Liver (tissue), 9 donors: ENCODE results near the gene FAM117A. TPM values are rescaled to one million over a fixed set of nuclear protein-coding genes. Genes with fewer than 3 reads are reported as not detected.

ENCODE experiments used
- DNase-seq: peaks from one replicate; pipeline ENCODE4 v3.0.0-alpha.2; 2017; ENCODE audit warnings: low spot score
- H3K27ac ChIP-seq, 2 donors: one replicate each; pipeline ENCODE4 v1.7.0; 2013; ENCODE audit warnings: inconsistent platforms in 2 of 2, low read length in 2 of 2, control low read depth in 1 of 2, low read depth in 1 of 2, mild to moderate bottlenecking in 1 of 2
- H3K27me3 ChIP-seq, 4 donors: one replicate each; pipeline versions ENCODE4 v1.6.1 to v1.7.0; 2013; ENCODE audit warnings: low read length in 3 of 4, inconsistent platforms in 1 of 4, mild to moderate bottlenecking in 1 of 4, moderate library complexity in 1 of 4; ENCODE audit not compliant: control insufficient read depth in 4 of 4, insufficient read depth in 4 of 4
- H3K36me3 ChIP-seq, 4 donors: one replicate each; pipeline versions ENCODE4 v1.6.1 to v1.7.0; 2013; ENCODE audit warnings: low read length in 3 of 4, mild to moderate bottlenecking in 3 of 4, low read depth in 1 of 4, moderate library complexity in 1 of 4; ENCODE audit not compliant: control insufficient read depth in 4 of 4, insufficient read depth in 3 of 4
- H3K4me1 ChIP-seq, 4 donors: one replicate each; pipeline versions ENCODE4 v1.6.1 to v1.7.0; 2013; ENCODE audit warnings: low read length in 3 of 4, mild to moderate bottlenecking in 3 of 4, moderate library complexity in 1 of 4; ENCODE audit not compliant: control insufficient read depth in 4 of 4, insufficient read depth in 4 of 4
- H3K4me3 ChIP-seq, 3 donors: one replicate each; pipeline versions ENCODE4 v1.6.1 to v1.7.0; 2013; ENCODE audit warnings: low read length in 3 of 3, control low read depth in 1 of 3, low read depth in 1 of 3, mild to moderate bottlenecking in 1 of 3
- H3K9ac ChIP-seq, 2 donors: one replicate each; pipeline ENCODE4 v1.7.0; 2013; ENCODE audit warnings: low read length in 2 of 2, mild to moderate bottlenecking in 2 of 2, moderate library complexity in 2 of 2, control low read depth in 1 of 2, low read depth in 1 of 2
- H3K9me3 ChIP-seq, 4 donors: one replicate each; pipeline versions ENCODE4 v1.6.1 to v1.7.0; 2013; ENCODE audit warnings: low read length in 3 of 4; ENCODE audit not compliant: control insufficient read depth in 4 of 4
- CTCF ChIP-seq: fragments of 150-350 bp; IDR thresholded peaks from 2 replicates; pipeline ENCODE4 v1.5.1; 2017; ENCODE audit warnings: improper control_type of control experiment, low read depth, low read length; ENCODE audit not compliant: missing input control
- EGR1 ChIP-seq, 2 donors: IDR thresholded peaks; 2 replicates each; pipeline ENCODE4 v1.6.1; 2016 to 2018; ENCODE audit warnings: antibody characterized with exemption in 2 of 2, low read depth in 2 of 2
- FOXA1 ChIP-seq: IDR thresholded peaks from 2 replicates; pipeline ENCODE4 v1.6.1; 2016; ENCODE audit warnings: antibody characterized with exemption
- FOXA2 ChIP-seq: IDR thresholded peaks from 2 replicates; pipeline ENCODE4 v1.6.1; 2016; ENCODE audit warnings: antibody characterized with exemption
- GABPA ChIP-seq, 2 donors: IDR thresholded peaks in 1 of 2; conservative IDR thresholded peaks in 1 of 2; 2 replicates each; pipeline ENCODE4 v1.6.1; 2016; ENCODE audit warnings: antibody characterized with exemption in 2 of 2, mild to moderate bottlenecking in 1 of 2, moderate library complexity in 1 of 2
- HNF4A ChIP-seq, 2 donors: conservative IDR thresholded peaks; 2 replicates each; pipeline ENCODE4 v1.6.1; 2016; ENCODE audit warnings: antibody characterized with exemption in 2 of 2, mild to moderate bottlenecking in 2 of 2
- HNF4G ChIP-seq: IDR thresholded peaks from 2 replicates; pipeline ENCODE4 v1.6.1; 2016; ENCODE audit warnings: antibody characterized with exemption
- JUND ChIP-seq, 2 donors: IDR thresholded peaks; 2 replicates each; pipeline ENCODE4 v1.6.1; 2016; ENCODE audit warnings: antibody characterized with exemption in 2 of 2
- MAX ChIP-seq: IDR thresholded peaks from 2 replicates; pipeline ENCODE4 v1.6.1; 2016; ENCODE audit warnings: antibody characterized with exemption
- NR2F2 ChIP-seq: IDR thresholded peaks from 2 replicates; pipeline ENCODE4 v1.6.1; 2016; ENCODE audit warnings: antibody characterized with exemption
- RAD21 ChIP-seq, 2 donors: IDR thresholded peaks; 2 replicates each; pipeline ENCODE4 v1.6.1; 2016; ENCODE audit warnings: antibody characterized with exemption in 2 of 2, mild to moderate bottlenecking in 2 of 2
- REST ChIP-seq: IDR thresholded peaks from 2 replicates; pipeline ENCODE4 v1.6.1; 2016; ENCODE audit warnings: antibody characterized with exemption, mild to moderate bottlenecking
- RXRA ChIP-seq, 2 donors: IDR thresholded peaks; 2 replicates each; pipeline ENCODE4 v1.6.1; 2017 to 2018; ENCODE audit warnings: antibody characterized with exemption in 2 of 2, mild to moderate bottlenecking in 1 of 2
- SP1 ChIP-seq: IDR thresholded peaks from 2 replicates; pipeline ENCODE4 v1.6.1; 2018; ENCODE audit warnings: antibody characterized with exemption, mild to moderate bottlenecking
- TAF1 ChIP-seq: conservative IDR thresholded peaks from 2 replicates; pipeline ENCODE4 v1.6.1; 2016; ENCODE audit warnings: antibody characterized with exemption, mild to moderate bottlenecking
- YY1 ChIP-seq: IDR thresholded peaks from 2 replicates; pipeline ENCODE4 v1.6.1; 2016; ENCODE audit warnings: antibody characterized with exemption, mild to moderate bottlenecking
- ZBTB33 ChIP-seq: IDR thresholded peaks from 2 replicates; pipeline ENCODE4 v1.6.1; 2016; ENCODE audit warnings: antibody characterized with exemption
- WGBS: extraction: QIAGEN DNeasy Blood & Tissue Kit; methylation state at CpG from one replicate; pipeline ENCODE4 v1.1.7; 2013; 5-methylcytosine and 5-hydroxymethylcytosine counted together
- polyA plus RNA-seq, 2 donors: library from polyadenylated mRNA; stranded (reverse) in 1 of 2; unstranded in 1 of 2; fragments of 200-250 nt in 1 of 2; fragments of >200 nt in 1 of 2; fragmentation: Nextera tagmentation in 1 of 2; extraction: Ambion mirVana in 1 of 2; gene quantifications; one replicate each; pipeline versions ENCODE4 v1.2.1 to v1.2.3, GENCODE V29; 2013 to 2015
- total RNA-seq, 2 donors: library from RNA; depleted of rRNA; stranded (reverse); fragments of >200 nt; gene quantifications; one replicate each; pipeline ENCODE4 v1.2.3, GENCODE V29; 2014
- donor health status: healthy.
- donor health status: healthy.
- donor health status: healthy.
- donor health status: healthy.
- donor health status: healthy.

Gene FAM117A
- total and polyA plus RNA-seq, 4 donors: 4.5 to 39.3 (median 5.5) TPM

GRCh38 chr17:49722066-49722465, 41.9 kb downstream of the FAM117A start:
- no peaks in the 10 kb centered on the region for H3K27me3 ChIP-seq
- no peak overlapping the region for H3K9ac ChIP-seq
- no peak for DNase-seq
- no peak overlapping the region for H3K4me3 ChIP-seq
- no peak overlapping the region for H3K27ac ChIP-seq
- no peaks in the 10 kb centered on the region for H3K9me3 ChIP-seq
- peaks cover 0 to 2% (median 0%) of the 10 kb centered on the region in 4 donors for H3K4me1 ChIP-seq
- TF ChIP-seq GABPA (IDR thresholded peaks at IDR 0.05 in 1 of 2, conservative IDR thresholded peaks at IDR 0.05 in 1 of 2) (no peak), ZBTB33 (no peak), EGR1 (IDR thresholded peaks at IDR 0.05; ENCODE audit: low read depth in 2 of 2) (no peak), FOXA2 (no peak), TAF1 (no peak), HNF4A (conservative IDR thresholded peaks at IDR 0.05) (no peak), MAX (no peak), RXRA (IDR thresholded peaks at IDR 0.05) (no peak), JUND (IDR thresholded peaks at IDR 0.05) (no peak)
- H3K36me3 ChIP-seq: peaks cover 7 to 27% (median 24%) of the 10 kb centered on the region in 4 donors
- WGBS: 96% methylated on average over 3 of the region's 3 CpGs

GRCh38 chr17:49717371-49717861, 46.5 kb downstream of the FAM117A start:
- Histone ChIP-seq H3K27ac (no peak overlapping the region), H3K4me1 (no peaks in the 10 kb centered on the region), H3K9me3 (no peaks in the 10 kb centered on the region), H3K36me3 (peaks cover 16 to 51% (median 47%) of the 10 kb centered on the region in 4 donors), H3K27me3 (no peaks in the 10 kb centered on the region), H3K4me3 (no peak overlapping the region), H3K9ac (no peak overlapping the region)
- 89% methylated on average over 10 of the region's 10 CpGs for WGBS
- TF ChIP-seq EGR1 (IDR thresholded peaks at IDR 0.05; ENCODE audit: low read depth in 2 of 2) (no peak), TAF1 (no peak), MAX (no peak), FOXA1 (no peak), JUND (IDR thresholded peaks at IDR 0.05) (no peak), ZBTB33 (no peak), SP1 (no peak), FOXA2 (no peak), CTCF (no peak), RAD21 (IDR thresholded peaks at IDR 0.05) (no peak), RXRA (IDR thresholded peaks at IDR 0.05) (no peak), GABPA (IDR thresholded peaks at IDR 0.05 in 1 of 2, conservative IDR thresholded peaks at IDR 0.05 in 1 of 2) (no peak), HNF4G (no peak), REST (no peak), HNF4A (conservative IDR thresholded peaks at IDR 0.05) (no peak), NR2F2 (no peak), YY1 (no peak)
- no peak for DNase-seq
